ENCODE measurements around the gene TCEAL8.
A peak's percentile ranks its signal among the peaks of the same experiment; 100 is the strongest.

Gene TCEAL8

GRCh38 chrX:103254921-103255493 is at the start of gene TCEAL8:
TSS of gene TCEAL8 (minus strand) at chrX:103255155. CDS start at chrX:103253979, 1,176 bp downstream.
- peak; percentile 69 for DNase-seq (ENCODE audit: low read depth)
- no peak for TF ChIP-seq CTCF (IDR thresholded peaks at IDR 0.05; ENCODE audit: control insufficient read depth, extremely low read depth, insufficient read depth)

GRCh38 chrX:103304705-103305104 is 49.8 kb upstream of the TCEAL8 start:
- no peak for TF ChIP-seq CTCF (IDR thresholded peaks at IDR 0.05; ENCODE audit: control insufficient read depth, extremely low read depth, insufficient read depth)
- no peak for DNase-seq (ENCODE audit: low read depth)
- no peak overlapping the region for H3K4me3 ChIP-seq (ENCODE audit: low read depth, low read length)

More at GRCh38 chrX:103254921-103255493, at the start of gene TCEAL8:
- peak within 1 kb of the TSS; percentile 88 for H3K4me3 ChIP-seq (ENCODE audit: low read depth, low read length)

- no peak for DNase-seq (ENCODE audit: low read depth)
- no peak for TF ChIP-seq CTCF (IDR thresholded peaks at IDR 0.05; ENCODE audit: control insufficient read depth, extremely low read depth, insufficient read depth)
- no peak overlapping the region for H3K4me3 ChIP-seq (ENCODE audit: low read depth, low read length)
Measured at GRCh38 chrX:103293118-103293517, 38.2 kb upstream of the TCEAL8 start.

- no peak overlapping the region for H3K4me3 ChIP-seq (ENCODE audit: low read depth, low read length)
- no peak for TF ChIP-seq CTCF (IDR thresholded peaks at IDR 0.05; ENCODE audit: control insufficient read depth, extremely low read depth, insufficient read depth)
- no peak for DNase-seq (ENCODE audit: low read depth)
Measured at GRCh38 chrX:103279624-103280023, 24.7 kb upstream of the TCEAL8 start.

GRCh38 chrX:103276581-103277002 is 21.6 kb upstream of the TCEAL8 start, which contains the start of gene TCEAL5:
TSS of gene TCEAL5 (minus strand) at chrX:103276750. CDS start at chrX:103274563, 2,187 bp downstream.
- H3K4me3 ChIP-seq (ENCODE audit: low read depth, low read length): no peak within 1 kb of the TSS
- DNase-seq (ENCODE audit: low read depth): no peak
- TF ChIP-seq CTCF (IDR thresholded peaks at IDR 0.05; ENCODE audit: control insufficient read depth, extremely low read depth, insufficient read depth): no peak

- no peak for TF ChIP-seq CTCF (IDR thresholded peaks at IDR 0.05; ENCODE audit: control insufficient read depth, extremely low read depth, insufficient read depth)
- DNase-seq (ENCODE audit: low read depth): no peak
- no peak overlapping the region for H3K4me3 ChIP-seq (ENCODE audit: low read depth, low read length)
Measured at GRCh38 chrX:103275947-103276567, 21.1 kb upstream of the TCEAL8 start.

Measured in LNCaP clone FGC (cell line).